Muscle of leg (tissue), 16 donors: Measurements from ENCODE around the gene RUNDC3A. TPM values are rescaled to one million over a fixed set of nuclear protein-coding genes. Genes with fewer than 3 reads are reported as not detected.

Source experiments
- DNase-seq: peaks from one replicate; pipeline ENCODE4 v3.0.0; 2013
- H3K27ac ChIP-seq: one replicate; pipeline ENCODE4 v1.5.1; 2013; ENCODE audit warnings: mild to moderate bottlenecking, low read length, control low read depth
- H3K27me3 ChIP-seq: one replicate; pipeline ENCODE4 v1.6.1; 2013; ENCODE audit warnings: low read length; ENCODE audit not compliant: control insufficient read depth, insufficient read depth
- H3K36me3 ChIP-seq: one replicate; pipeline ENCODE4 v1.6.1; 2013; ENCODE audit warnings: low read length; ENCODE audit not compliant: control insufficient read depth, insufficient read depth
- H3K4me1 ChIP-seq: one replicate; pipeline ENCODE4 v1.6.1; 2013; ENCODE audit warnings: low read length; ENCODE audit not compliant: control insufficient read depth, insufficient read depth
- H3K4me3 ChIP-seq: one replicate; pipeline ENCODE4 v1.5.1; 2013; ENCODE audit warnings: low read length, control low read depth
- H3K9me3 ChIP-seq: replicated peaks from 2 replicates; pipeline ENCODE4 v1.6.1; 2013; ENCODE audit warnings: low read depth, low read length; ENCODE audit not compliant: control insufficient read depth
- WGBS: methylation state at CpG from one replicate; pipeline ENCODE4 v1.1.5; 2013; ENCODE audit warnings: missing lambda C conversion rate; ENCODE audit not compliant: insufficient coverage; 5-methylcytosine and 5-hydroxymethylcytosine counted together
- long read RNA-seq, 11 donors: transcript quantifications; one replicate each; lab custom pipeline, GENCODE V29; 2026
- polyA plus RNA-seq, 8 donors: library from polyadenylated mRNA; unstranded; fragments of 120-200 nt; gene quantifications; one replicate each; pipeline versions ENCODE4 v1.2.1 to v1.2.3, GENCODE V29; 2013; ENCODE audit warnings: inconsistent platforms in 1 of 8, low replicate concordance in 1 of 8; ENCODE audit not compliant: insufficient read length in 8 of 8, insufficient read depth in 1 of 8
- total RNA-seq: library from RNA; stranded (reverse); fragments of 120-200 nt; gene quantifications from one replicate; pipeline ENCODE4 v1.2.4, GENCODE V29; 2013

RUNDC3A gene
- total RNA-seq = 1.4 TPM
- polyA plus RNA-seq = 1 to 10 TPM; 1.4 to 5.2 (median 3.7) TPM
- long read RNA-seq, donor 1, partial matches to known transcripts = 0 of 7 reads
- long read RNA-seq, donor 1, other reads (novel, unspliced or antisense) = 6 of 7 reads
- long read RNA-seq, donor 2 = 0 reads
- long read RNA-seq, donor 3, partial matches to known transcripts = 0 of 2 reads
- long read RNA-seq, donor 3, other reads (novel, unspliced or antisense) = 0 of 2 reads
- long read RNA-seq, donor 4 = 0 reads
- long read RNA-seq, donor 5 = 0 reads
- long read RNA-seq, donor 6, partial matches to known transcripts = 46 of 105 reads
- long read RNA-seq, donor 6, other reads (novel, unspliced or antisense) = 56 of 105 reads
- long read RNA-seq, donor 7, partial matches to known transcripts = 0 of 1 reads
- long read RNA-seq, donor 7, other reads (novel, unspliced or antisense) = 0 of 1 reads
- long read RNA-seq, donor 8 = 0 reads
- long read RNA-seq, donor 9, partial matches to known transcripts = 0 of 21 reads
- long read RNA-seq, donor 9, other reads (novel, unspliced or antisense) = 20 of 21 reads
- long read RNA-seq, donor 10 = 0 reads
- long read RNA-seq, donor 11 = 0 reads

DNA sequence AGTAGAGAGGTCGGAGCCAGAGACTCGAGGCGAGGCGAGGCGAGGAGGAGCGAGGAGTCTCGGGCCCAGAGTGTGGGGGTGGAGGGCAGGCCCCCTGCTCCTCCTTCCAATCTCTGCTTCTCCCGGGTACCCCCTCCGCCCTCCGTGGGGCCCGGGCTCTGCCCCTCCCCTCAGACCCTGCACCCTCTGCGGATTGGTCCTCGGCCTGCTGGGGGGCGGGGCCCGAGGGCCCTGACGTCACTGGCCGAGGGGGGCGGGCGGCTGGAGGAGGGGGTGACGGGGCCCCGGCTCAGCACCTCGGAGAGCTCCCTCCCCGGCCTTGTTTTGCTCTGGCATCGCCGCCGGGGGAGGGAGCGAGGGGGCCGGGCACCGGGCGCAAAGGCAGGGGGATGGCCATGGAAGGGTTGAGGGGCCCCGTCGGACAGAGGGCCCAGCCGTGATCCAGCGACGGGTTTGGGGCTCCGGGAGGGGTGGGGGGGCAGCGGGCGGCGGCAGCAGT is at the start of gene RUNDC3A:
Gene RUNDC3A, plus strand, starts transcription at position 282 of the 499 bp plus-strand sequence. CDS start 232 bp downstream, outside the sequence.
- Histone ChIP-seq H3K27ac (no peak within 1 kb of the TSS), H3K4me1 (peaks cover 16% of the 10 kb centered on the region), H3K9me3 (no peaks in the 10 kb centered on the region), H3K36me3 (no peaks in the 10 kb centered on the region), H3K27me3 (peaks cover 42% of the 10 kb centered on the region), H3K4me3 (peak within 1 kb of the TSS; percentile 47)
- under 1% methylated on average over 28 of the region's 39 CpGs for WGBS
- DNase-seq = peak; percentile 94

DNA sequence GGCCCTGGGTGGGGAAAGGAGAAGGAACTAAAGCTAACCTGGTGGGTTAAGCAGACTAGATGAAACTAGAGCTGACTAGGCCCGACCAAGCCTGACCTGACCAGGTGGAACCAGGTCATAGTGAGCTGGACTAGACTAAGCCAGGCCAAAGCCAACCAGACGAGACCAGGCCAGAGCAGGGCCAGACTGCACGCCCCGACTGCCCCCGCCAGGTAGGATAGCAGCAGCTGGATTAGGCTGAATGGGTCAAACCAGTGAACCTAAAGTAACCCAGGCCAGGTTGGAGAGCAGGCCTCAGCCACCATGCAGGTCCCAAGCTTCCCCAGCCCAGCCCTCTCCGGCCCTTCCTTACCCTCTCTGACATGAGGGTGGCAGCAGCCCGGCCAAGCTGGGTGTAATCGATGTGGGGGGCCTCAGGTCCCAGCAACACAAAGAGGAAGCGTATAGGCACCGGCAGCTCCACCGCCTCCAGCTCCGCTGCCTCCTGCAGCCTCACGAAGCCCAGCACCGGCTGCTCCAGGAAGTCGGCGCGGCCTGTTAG is 49.5 kb upstream of the RUNDC3A start:
- H3K4me3 ChIP-seq = no peak overlapping the region
- no peak overlapping the region for H3K27ac ChIP-seq
- DNase-seq = no peak
- no peaks in the 10 kb centered on the region for H3K36me3 ChIP-seq
- 66% methylated on average over 14 of the region's 17 CpGs for WGBS
- no peaks in the 10 kb centered on the region for H3K9me3 ChIP-seq
- H3K27me3 ChIP-seq = peaks cover 3% of the 10 kb centered on the region
- H3K4me1 ChIP-seq = peaks cover 2% of the 10 kb centered on the region

DNA sequence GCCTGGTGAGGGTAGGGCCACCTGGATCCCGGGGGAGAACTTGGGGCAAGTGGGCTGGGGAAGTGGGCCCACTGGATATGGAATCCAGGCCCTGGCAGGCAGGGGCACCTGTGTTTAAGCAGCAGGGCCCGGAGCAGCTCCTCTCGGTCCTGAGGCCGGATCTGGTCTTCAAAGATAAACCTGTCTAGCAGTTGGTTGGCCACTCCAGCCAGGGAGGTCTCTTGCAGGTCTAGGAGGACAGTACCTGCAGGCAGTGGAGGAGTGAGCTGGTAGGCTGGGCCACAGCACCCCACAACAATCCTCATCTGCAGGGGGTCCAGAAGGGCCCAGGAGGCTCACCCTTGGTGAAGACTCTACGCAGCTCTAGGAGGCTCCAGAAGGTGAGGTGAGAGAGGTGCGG is 48.1 kb upstream of the RUNDC3A start:
- H3K27ac ChIP-seq = no peak overlapping the region
- no peak overlapping the region for H3K4me3 ChIP-seq
- H3K36me3 ChIP-seq = no peaks in the 10 kb centered on the region
- no peak for DNase-seq
- 89% methylated on average over 5 of the region's 6 CpGs for WGBS
- peaks cover 3% of the 10 kb centered on the region for H3K27me3 ChIP-seq
- no peaks in the 10 kb centered on the region for H3K9me3 ChIP-seq
- peaks cover 2% of the 10 kb centered on the region for H3K4me1 ChIP-seq

GRCh38 chr17:44262654-44263225 is 45.7 kb upstream of the RUNDC3A start:
- Histone ChIP-seq H3K4me3 (no peak overlapping the region), H3K27ac (no peak overlapping the region), H3K27me3 (no peaks in the 10 kb centered on the region), H3K36me3 (no peaks in the 10 kb centered on the region), H3K9me3 (no peaks in the 10 kb centered on the region), H3K4me1 (peaks cover 4% of the 10 kb centered on the region)
- DNase-seq = no peak
- 76% methylated on average over 9 of the region's 11 CpGs for whole genome bisulfite sequencing

DNA sequence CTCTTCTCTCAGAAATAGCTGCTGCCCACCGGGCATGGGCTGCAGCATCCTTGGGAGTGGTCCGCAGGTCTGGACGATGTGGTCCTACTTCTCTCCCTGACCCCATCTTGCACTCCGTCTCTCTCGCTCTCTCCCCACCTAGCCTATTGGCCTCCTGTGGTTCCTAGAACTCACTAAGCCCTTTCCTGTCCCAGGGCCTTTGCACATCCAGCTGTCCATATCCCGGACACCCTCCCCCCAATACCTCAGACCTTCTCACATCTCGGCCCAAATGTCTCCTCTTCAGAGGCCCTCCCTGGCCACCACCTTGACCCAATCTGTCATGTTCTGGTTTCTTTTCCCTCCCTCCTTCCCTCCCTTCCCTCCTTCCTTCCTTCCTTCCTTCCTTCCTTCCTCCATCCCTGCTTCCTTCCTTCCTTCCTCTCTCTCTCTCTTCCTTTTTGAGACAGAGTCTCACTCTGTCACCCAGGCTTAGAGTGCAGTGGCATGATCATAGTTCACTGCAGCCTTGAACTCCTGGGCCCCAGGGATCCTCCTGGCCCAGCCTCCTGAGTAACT is 45.0 kb upstream of the RUNDC3A start:
- 86% methylated on average over 7 of the region's 7 CpGs for WGBS
- H3K27ac ChIP-seq = no peak overlapping the region
- H3K4me3 ChIP-seq = no peak overlapping the region
- H3K9me3 ChIP-seq = no peaks in the 10 kb centered on the region
- H3K4me1 ChIP-seq = peaks cover 9% of the 10 kb centered on the region
- no peak for DNase-seq
- H3K36me3 ChIP-seq = no peaks in the 10 kb centered on the region
- no peaks in the 10 kb centered on the region for H3K27me3 ChIP-seq

DNA sequence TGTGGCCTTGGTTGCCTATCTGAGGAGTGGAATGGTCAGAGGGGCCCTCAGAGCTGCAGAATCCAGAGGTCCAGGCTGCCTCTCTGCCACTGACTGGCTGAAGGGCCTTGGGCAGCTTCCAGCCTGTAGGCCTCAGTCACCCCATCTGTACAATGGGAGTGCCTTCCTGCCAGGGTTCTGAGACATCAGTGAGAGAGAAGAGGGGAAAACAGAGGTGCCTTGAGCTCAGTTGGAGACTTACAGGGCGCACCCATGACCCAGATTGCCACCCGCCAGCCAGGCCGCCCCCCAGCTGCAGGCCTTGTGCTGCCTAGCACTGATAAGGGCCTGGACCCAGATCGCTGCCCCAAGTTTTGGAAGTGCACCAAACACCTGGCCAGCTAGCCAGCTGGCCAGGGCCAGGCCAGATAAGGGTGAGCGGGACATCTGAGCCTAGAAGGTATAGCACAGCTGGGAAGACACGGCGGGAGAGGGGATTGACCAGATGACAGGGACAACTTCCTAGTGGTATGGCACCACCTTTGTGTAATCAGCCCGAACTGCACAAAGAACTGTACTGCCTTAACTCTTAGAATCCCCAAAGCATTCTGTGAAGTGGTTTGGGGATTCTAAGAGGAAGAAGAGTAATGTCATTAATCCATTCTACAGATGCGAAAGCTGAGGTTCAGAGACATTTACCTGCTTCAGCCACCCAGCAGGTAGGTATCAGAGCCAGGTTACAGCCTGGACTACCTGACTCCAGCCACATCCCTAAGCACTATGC is 41.8 kb upstream of the RUNDC3A start:
- DNase-seq = peak; percentile 33
- no peaks in the 10 kb centered on the region for H3K27me3 ChIP-seq
- no peaks in the 10 kb centered on the region for H3K36me3 ChIP-seq
- no peak overlapping the region for H3K4me3 ChIP-seq
- H3K27ac ChIP-seq = no peak overlapping the region
- WGBS = 77% methylated on average over 5 of the region's 9 CpGs
- H3K4me1 ChIP-seq = peaks cover 32% of the 10 kb centered on the region
- H3K9me3 ChIP-seq = no peaks in the 10 kb centered on the region

GRCh38 chr17:44267165-44267455 is 41.3 kb upstream of the RUNDC3A start:
- Histone ChIP-seq H3K4me3 (no peak overlapping the region), H3K27ac (no peak overlapping the region), H3K27me3 (no peaks in the 10 kb centered on the region), H3K9me3 (no peaks in the 10 kb centered on the region), H3K4me1 (peaks cover 35% of the 10 kb centered on the region), H3K36me3 (no peaks in the 10 kb centered on the region)
- WGBS = 92% methylated on average over 4 of the region's 5 CpGs
- DNase-seq = no peak

GRCh38 chr17:44267818-44268490 is 40.4 kb upstream of the RUNDC3A start, which contains the start of gene SLC4A1:
Gene SLC4A1, minus strand, starts transcription at chr17:44268135. Its CDS starts 5,269 bp downstream, at chr17:44262866.
- Histone ChIP-seq H3K9me3 (no peaks in the 10 kb centered on the region), H3K27me3 (no peaks in the 10 kb centered on the region), H3K36me3 (no peaks in the 10 kb centered on the region), H3K4me1 (peaks cover 41% of the 10 kb centered on the region), H3K4me3 (no peak within 1 kb of the TSS), H3K27ac (peak within 1 kb of the TSS; percentile 91)
- 72% methylated on average over 12 of the region's 14 CpGs for WGBS
- DNase-seq = no peak
